22Rv1 (cell line): ENCODE measurements around the gene NMB.

Source experiments
- CTCF ChIP-seq: fragments of 450-650 bp; IDR thresholded peaks from 2 replicates; pipeline ENCODE4 v1.5.1; 2017; ENCODE audit warnings: mild to moderate bottlenecking
- ZFX ChIP-seq: fragments of 450-650 bp; IDR thresholded peaks from 2 replicates; pipeline ENCODE4 v1.6.1; 2017; ENCODE audit warnings: antibody characterized with exemption, borderline replicate concordance

- no peak for TF ChIP-seq CTCF
- no peak for TF ChIP-seq ZFX
Measured at GRCh38 chr15:84690342-84690741, 32.3 kb upstream of the NMB start.
